ENCODE results near the gene ARL15. TPM values are rescaled to one million over a fixed set of nuclear protein-coding genes. Genes with fewer than 3 reads are reported as not detected.

The ARL15 gene
- total and polyA plus RNA-seq, 9 donors = 14.9 to 34.0 (median 19.2) TPM

- intact Hi-C loops (cut with DNase I) = no loop called here
- WGBS, 3 donors = 59 to 75% (median 67%) methylated on average over 2 of the region's 2 CpGs
These were observed 425.5 kb downstream of the ARL15 start for GRCh38 chr5:53884844-53885243.

GRCh38 chr5:53884417-53884816 is 426.0 kb downstream of the ARL15 start:
- intact Hi-C loops (cut with DNase I) = no loop called here
- no peaks in the 10 kb centered on the region for H3K9me3 ChIP-seq
- no peak overlapping the region for H3K4me3 ChIP-seq
- 72 to 77% (median 76%) methylated on average over 14 of the region's 14 CpGs for WGBS, 3 donors
- no peaks in the 10 kb centered on the region for H3K27me3 ChIP-seq
- no peak overlapping the region for H3K27ac ChIP-seq
- H3K4me1 ChIP-seq (ENCODE audit: insufficient read depth) = no peaks in the 10 kb centered on the region
- DNase-seq = no peak
- no peaks in the 10 kb centered on the region for H3K36me3 ChIP-seq
- TF ChIP-seq CTCF (IDR thresholded peaks at IDR 0.05) = no peak

More at GRCh38 chr5:53884844-53885243, 425.5 kb downstream of the ARL15 start:
- DNase-seq = no peak
- Histone ChIP-seq H3K4me1 (ENCODE audit: insufficient read depth) (no peaks in the 10 kb centered on the region), H3K27ac (no peak overlapping the region), H3K4me3 (no peak overlapping the region), H3K36me3 (no peaks in the 10 kb centered on the region), H3K27me3 (no peaks in the 10 kb centered on the region), H3K9me3 (no peaks in the 10 kb centered on the region)
- TF ChIP-seq POLR2A (IDR thresholded peaks at IDR 0.05) = no peak
- TF ChIP-seq EP300 (IDR thresholded peaks at IDR 0.05) = no peak
- no peak for TF ChIP-seq CTCF (IDR thresholded peaks at IDR 0.05)

GRCh38 chr5:53882676-53883031 is 427.7 kb downstream of the ARL15 start:
- no peaks in the 10 kb centered on the region for H3K36me3 ChIP-seq
- H3K9me3 ChIP-seq = no peaks in the 10 kb centered on the region
- H3K27me3 ChIP-seq = no peaks in the 10 kb centered on the region
- TF ChIP-seq POLR2A (IDR thresholded peaks at IDR 0.05) (no peak), CTCF (IDR thresholded peaks at IDR 0.05) (no peak), EP300 (IDR thresholded peaks at IDR 0.05) (no peak)
- no peak for DNase-seq
- no peak overlapping the region for H3K27ac ChIP-seq
- no peaks in the 10 kb centered on the region for H3K4me1 ChIP-seq (ENCODE audit: insufficient read depth)
- H3K4me3 ChIP-seq = no peak overlapping the region
- intact Hi-C loops (cut with DNase I) = no loop called here

GRCh38 chr5:53882006-53882675 is 428.2 kb downstream of the ARL15 start:
- H3K9me3 ChIP-seq = no peaks in the 10 kb centered on the region
- DNase-seq = no peak
- H3K27me3 ChIP-seq = no peaks in the 10 kb centered on the region
- intact Hi-C loops (cut with DNase I) = no loop called here
- no peaks in the 10 kb centered on the region for H3K4me1 ChIP-seq (ENCODE audit: insufficient read depth)
- TF ChIP-seq EP300 (IDR thresholded peaks at IDR 0.05) (no peak), CTCF (IDR thresholded peaks at IDR 0.05) (no peak), POLR2A (IDR thresholded peaks at IDR 0.05) (no peak)
- no peak overlapping the region for H3K4me3 ChIP-seq
- H3K27ac ChIP-seq = no peak overlapping the region
- no peaks in the 10 kb centered on the region for H3K36me3 ChIP-seq
- WGBS, 3 donors = 95 to 98% (median 96%) methylated on average over 1 of the region's 1 CpG
